IPS DF 4.7 (cell line): ENCODE measurements around the gene HIVEP3.
"Not testable (repeated sequence)": the region's sequence is repeated elsewhere in the genome, so short reads cannot be mapped to it uniquely, and the experiment has no call there.

Experiments
- DNase-seq: peaks from one replicate; pipeline ENCODE4 v3.0.0-alpha.2; 2013; ENCODE audit warnings: low spot score; ENCODE audit errors: extremely low read depth

HIVEP3 gene

DNA sequence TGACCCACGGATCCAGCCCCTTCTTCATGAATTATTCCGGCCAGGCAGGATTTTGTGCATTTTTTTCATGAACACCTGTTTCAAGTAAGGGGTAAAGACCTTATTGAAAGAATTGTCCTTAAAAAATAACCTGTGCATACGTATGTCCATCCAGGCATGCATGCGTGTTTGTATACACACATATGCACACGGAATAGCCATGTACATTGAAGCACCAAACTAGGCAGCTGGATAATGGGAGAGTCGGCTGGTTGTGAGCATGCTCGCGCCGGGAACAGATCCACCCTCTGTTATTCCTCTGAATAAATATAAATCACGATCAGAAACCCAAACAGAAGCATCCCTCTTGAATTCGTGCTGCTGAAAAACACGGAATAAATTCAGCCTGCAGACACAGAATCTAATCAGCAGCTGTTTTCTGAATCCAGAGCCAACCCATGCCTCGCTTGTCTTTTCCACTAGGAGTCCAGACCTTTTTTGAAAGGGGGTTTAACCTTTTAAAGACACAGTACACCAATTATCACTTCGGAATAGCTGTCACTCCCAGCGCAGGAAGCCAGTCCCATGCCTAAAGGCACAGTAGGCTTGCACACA is at the start of gene HIVEP3:
Gene HIVEP3, minus strand, starts transcription at position 473 of the 594 bp plus-strand sequence.
- no peak for DNase-seq

DNA sequence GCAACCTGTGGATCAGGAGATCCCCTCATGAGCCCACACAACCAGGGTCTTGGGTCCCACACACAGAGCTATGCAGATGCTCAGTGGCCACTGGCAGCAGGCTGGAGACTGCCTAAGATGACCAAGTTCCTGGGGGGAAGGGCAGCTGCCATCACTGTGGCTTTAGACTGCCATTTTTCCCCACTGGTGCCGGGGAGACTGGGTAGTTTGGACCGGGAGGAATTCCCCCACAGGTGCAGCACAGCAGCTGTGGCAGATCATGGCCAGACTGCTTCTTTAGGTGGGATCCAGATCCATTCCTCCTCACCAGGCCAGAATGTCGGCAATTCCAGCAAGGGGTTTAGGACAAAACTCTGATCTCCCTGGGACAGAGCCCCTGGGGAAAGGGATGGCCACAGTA is 45.7 kb upstream of the HIVEP3 start:
- DNase-seq: no peak

DNA sequence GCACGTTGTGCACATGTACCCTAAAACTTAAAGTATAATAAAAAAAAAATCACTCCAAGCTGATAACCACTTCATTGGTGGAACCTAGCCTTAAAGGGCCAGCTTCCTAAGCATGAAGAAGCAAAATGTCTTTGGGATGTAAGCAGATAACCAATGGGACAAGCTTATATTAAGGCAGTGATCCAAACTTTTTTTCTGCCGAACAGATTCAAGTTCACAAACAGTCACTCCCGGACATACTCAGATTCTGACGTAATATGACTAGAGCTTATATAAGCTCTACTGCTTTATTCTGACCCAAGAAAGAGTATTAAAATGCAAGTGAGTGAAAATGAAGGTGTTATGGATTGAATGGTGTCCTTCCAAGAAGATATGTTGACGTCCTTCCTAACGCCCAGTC is 44.9 kb upstream of the HIVEP3 start:
- DNase-seq: no peak

DNA sequence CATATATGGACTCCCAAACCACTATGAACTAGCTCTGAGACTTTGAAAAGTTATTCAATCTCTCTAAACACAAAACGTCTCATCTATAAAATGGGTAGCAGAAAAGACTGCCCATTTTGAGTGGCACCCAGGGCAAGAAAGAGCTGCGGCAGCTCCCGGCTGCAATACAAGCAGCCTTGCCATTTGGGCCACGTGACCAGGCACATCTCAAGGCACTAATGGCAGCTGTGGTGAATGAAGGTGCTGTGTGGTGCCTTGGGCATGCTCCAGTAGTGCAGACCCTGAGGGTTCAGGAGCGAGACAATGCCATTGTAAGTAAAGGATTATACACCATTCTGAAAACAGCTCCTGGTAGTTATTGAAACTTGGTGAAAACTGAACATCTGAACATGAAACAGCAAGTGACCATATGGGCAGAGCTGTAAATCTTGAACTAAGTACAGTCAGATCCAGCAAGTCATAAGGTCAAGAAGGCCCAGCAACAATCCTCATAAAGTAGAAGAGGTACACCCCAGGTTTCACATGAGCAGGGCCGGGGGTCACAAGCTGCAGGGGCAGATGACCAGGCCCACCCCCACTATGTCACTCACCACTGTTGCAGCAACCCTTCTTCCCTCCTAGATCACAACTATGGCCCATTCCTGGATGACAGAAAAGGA is 39.4 kb upstream of the HIVEP3 start:
- DNase-seq: no peak

- no peak for DNase-seq
Measured at GRCh38 chr1:41957568-41957967, 38.8 kb upstream of the HIVEP3 start.

DNA sequence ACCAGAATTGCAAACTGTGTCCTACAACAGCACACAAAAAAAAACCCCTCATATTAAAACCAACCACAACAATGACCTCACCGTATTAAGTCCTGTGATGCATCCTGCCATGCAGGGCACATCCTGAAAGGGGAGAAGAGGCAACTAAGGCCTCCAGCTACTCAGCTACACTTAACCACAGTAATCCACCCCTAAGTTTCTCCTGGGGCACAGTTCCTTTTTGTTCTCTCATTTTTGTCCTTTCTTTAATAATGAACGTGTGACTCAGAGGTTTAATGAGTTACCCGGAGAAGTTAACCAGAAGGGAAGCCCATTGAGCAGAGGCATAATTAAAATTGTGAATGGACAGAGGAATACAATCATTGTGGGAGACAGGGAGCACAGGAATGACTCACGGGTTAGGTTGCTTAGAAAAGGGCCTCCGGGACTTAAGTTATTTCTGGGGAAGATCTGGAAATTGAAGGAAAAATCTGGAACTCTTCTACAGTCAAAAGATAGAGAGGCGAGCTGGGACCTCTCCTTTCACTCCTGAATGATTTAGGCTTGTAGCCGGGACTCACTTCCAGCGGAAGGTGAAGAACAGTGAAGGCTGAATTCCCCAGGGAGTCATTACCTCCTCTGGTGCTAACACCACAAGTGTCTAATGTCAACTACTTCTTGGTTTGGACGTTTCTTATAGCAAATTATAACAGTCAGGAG is 36.9 kb upstream of the HIVEP3 start:
- no peak for DNase-seq

GRCh38 chr1:41954533-41954944 is 35.8 kb upstream of the HIVEP3 start:
- no peak for DNase-seq

- no peak for DNase-seq
Measured at GRCh38 chr1:41953291-41953690, 34.6 kb upstream of the HIVEP3 start.

DNA sequence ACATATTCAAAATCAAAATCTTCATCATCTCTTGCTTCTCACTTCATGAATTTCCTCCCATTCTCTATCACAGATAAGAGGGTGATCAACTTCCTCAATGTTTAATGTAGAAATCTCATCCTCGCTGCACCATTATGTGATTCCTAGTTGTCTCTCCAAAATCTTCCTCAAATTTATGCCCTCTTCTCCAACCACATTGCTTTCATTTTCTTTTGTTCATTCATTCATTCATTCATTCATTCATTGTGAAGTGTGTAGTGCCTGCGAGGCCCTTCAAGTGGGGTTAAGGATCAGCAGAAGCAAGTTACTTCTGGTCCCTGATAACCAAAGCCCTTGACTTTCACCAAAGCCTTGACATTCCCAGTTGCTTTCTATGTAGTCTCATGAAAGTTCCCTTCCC is 33.5 kb upstream of the HIVEP3 start:
- DNase-seq: no peak

DNA sequence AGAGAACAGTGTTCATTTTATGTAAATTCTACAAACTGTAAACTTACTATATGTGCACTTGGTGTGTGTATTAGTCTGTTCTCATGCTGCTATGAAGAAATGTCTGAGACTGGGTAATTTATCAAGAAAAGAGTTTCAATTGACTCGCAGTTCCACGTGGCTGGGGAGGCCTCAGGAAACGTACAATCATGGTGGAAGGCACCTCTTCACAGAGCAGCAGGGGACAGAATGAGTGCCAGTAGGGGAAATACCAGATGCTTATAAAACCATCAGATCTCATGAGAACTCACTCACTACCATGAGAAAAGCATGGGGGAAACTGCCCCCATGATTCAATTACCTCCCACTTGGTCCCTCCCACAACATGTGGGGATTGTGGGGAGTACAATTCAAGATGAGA is 32.8 kb upstream of the HIVEP3 start:
- not testable (repeated sequence) for DNase-seq

DNA sequence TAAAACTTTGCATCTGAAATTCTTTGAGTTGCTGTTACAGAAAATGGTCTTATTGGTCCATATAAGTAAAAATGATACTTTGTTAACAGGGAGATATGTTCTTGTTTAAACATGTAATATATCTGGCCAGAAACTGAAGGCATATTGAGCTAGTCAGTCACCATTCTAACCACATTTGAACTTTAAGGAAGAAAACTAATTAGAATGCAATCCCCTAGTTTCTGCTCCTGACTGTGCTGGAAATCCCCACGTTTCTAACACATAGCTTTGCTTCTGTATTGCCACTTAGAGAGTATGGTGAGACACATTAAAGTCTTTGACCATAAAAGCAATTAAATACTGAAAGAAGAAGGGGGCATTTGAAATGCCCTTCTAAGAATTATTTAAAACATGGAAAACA is 32.1 kb upstream of the HIVEP3 start:
- no peak for DNase-seq

DNA sequence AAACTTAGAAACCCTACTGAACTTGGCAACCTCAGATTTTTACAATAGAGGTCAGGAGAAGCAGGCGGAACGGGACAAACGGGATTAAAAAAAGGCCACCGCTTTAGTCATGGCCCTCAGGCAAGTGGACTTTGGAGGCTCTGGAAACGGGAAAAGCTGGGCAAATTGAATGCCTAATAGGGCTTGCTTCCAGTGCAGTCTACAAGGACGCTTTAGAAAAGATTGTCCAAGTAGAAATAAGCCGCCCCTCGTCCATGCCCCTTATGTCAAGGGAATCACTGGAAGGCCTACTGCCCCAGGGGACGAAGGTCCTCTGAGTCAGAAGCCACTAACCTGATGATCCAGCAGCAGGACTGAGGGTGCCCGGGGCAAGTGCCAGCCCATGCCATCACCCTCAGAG is 27.2 kb upstream of the HIVEP3 start:
- not testable (repeated sequence) for DNase-seq

DNA sequence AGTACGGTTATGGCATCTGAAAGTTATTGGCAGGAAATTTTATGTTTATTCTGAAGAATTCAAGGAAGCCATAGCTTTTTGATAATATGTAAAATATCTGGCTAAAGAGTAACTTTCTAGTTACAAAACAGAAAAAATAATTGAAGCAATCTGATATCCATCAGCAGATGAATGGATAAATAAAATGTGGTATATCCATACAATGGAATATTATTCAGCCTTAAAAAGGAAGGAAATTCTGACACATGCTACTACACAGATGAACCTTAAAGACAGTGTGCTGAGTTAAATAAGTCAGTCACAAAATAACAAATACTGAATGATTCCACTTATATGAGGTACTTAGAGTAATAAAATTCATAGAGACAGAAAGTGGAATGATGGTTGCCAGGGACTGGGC is 25.0 kb upstream of the HIVEP3 start:
- no peak for DNase-seq

GRCh38 chr1:41942278-41942677 is 23.6 kb upstream of the HIVEP3 start:
- DNase-seq: no peak

GRCh38 chr1:41941381-41941780 is 22.7 kb upstream of the HIVEP3 start:
- DNase-seq: no peak

DNA sequence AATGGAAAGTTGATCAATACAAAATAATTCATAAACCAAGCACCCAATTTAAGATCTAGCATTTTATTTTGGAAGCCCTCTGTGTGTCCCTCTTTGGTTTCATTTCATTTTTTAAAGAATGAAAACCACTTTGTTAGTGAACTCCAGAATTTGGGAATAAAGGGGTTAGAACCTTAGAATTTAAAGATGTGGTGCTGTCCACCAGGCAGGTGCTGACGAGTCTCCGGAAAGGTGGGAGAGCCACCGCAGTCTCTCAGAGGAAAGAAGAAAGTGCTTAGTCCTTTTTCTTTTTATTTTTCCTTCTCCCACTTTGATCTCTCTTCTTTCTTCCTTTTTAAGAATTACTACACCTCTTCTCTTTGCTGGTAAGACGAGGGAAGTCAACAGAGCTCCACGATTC is 20.5 kb upstream of the HIVEP3 start:
- DNase-seq: no peak

GRCh38 chr1:41936107-41936506 is 17.4 kb upstream of the HIVEP3 start:
- no peak for DNase-seq

DNA sequence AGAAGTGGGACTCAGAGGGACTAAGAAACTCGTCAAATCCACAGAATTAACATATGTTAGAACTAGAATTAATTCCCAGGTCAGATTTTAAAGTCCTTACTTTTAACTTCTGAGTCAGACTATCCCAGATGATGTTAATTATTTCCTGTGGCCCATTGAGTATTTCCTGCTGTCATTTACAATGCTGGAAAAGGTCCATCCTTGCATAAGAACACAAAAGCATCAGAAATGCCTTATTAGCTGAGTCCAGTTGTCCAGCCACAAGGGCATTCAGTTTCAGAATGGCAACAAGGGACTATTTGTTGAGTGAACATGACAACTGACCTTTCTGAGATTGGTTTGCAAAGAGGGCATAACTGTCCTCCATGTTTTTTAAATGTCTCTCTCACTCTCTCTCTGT is 16.5 kb upstream of the HIVEP3 start:
- no peak for DNase-seq

DNA sequence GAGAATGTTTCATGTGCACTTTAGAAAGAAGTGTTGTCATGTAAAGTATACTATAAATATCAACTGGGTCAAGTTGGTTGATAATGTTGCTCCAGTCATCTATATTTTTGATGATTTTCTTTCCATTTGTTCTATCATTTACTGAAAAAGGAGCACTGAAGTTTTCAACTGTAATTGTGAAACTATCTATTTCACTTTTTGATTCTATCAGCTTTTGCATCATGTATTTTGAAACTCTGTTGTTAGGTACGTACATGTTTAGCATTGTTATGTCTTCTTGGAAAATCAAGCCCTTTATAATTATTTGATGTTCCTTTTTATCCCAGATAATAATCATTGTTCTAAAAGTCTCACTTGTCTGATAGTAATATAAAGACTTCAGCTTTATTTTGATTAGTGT is 14.4 kb upstream of the HIVEP3 start:
- no peak for DNase-seq

DNA sequence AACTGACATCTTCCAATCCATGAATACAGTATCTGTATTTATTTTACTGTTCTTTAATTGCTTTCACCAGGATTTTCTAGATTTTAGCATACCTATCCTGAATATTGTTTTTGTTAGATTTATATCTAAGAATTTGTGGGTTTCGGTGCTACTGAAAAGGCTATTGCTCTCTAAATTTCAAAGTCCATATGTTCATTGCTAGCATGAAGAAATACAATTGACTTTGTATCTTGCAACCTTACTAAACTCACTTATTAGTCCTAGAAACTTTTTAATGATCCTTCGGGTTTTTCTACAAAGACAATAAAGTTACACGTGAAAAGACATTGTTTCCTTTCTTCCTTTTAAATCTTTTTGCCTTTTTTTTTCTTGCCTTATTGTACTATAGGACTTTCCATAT is 12.9 kb upstream of the HIVEP3 start:
- DNase-seq: no peak

GRCh38 chr1:41927118-41927517 is 8.4 kb upstream of the HIVEP3 start:
- DNase-seq: no peak

GRCh38 chr1:41925712-41926111 is 7.0 kb upstream of the HIVEP3 start:
- DNase-seq: no peak

GRCh38 chr1:41924911-41925310 is 6.2 kb upstream of the HIVEP3 start:
- DNase-seq: no peak
